GM21360 (cell line): Measurements from ENCODE around the gene KNCN.

Experiments used
- ATAC-seq: cut with Tn5 transposase; IDR thresholded peaks from one replicate; pipeline ENCODE4 v1.9.1; 2021; ENCODE audit warnings: mild to moderate bottlenecking, moderate library complexity; ENCODE audit not compliant: unreplicated experiment

The KNCN gene

DNA sequence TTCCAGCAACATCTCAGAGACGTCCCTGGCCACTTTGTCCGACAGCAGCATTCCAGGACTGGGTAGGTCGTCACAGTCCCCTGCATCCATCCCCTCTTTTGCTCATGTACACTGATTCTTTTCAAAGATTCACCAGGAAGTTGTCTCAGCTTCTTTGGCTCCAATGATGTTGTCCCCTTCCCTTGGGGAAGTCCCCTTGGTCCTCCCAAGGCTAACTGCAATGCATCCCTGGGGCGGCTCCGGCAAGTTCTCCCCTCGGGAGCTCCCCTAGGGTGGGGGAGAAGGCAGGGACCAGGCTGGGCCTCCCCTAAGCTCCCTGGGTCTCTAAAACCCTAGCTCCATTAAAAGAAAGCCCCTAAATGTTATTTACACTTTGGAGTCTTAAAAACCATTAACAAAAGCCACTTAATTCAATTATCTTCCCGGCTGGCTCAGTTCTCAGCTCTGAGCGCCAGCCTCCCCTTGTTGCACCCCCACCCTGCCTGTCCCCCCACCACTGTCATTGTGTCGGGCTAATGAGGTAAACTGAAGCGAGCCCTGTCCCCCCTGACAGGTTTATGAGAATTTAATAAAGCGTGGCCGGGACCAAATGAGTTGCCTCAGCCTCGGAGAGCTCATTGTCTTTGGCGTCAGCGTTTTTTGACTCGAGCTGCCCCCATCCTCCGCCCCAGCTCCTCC, 25.3 kb downstream of the KNCN start:
- no peak for ATAC-seq

DNA sequence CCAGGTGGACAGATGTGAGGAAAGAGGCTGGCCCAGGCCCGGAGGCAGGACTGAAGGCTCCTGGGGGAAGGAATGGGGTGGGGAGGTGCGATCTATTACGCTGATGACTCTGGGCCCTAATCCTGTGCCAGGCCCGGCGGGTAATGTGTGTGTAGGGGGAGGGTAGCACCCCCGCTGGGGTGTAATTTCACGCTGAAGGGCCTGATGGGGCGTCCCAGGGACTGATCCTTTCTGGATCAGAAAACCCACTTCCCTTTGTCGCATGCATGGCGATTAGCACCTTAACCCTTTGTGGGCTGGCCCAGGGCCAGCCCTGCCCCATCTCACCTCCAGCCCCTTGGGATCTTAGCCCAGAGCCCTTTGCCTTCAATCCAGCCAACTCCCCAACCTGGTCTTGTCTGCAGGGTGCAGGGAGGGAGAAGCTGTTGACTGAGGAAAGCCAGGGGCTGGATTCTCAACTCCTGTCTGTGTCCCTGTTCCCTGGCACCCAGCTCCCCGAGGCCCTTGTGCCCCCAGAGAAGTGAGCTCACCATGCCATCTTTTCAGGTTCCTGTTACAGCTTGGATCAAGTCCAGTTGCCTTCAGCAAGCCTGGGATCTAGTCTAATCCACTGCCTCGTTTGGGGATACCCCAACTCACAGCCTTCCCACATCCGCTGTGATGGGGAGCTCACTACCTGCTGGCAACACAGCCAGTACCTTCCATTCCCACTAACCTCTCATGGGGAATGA, 26.0 kb downstream of the KNCN start:
- ATAC-seq = no peak

DNA sequence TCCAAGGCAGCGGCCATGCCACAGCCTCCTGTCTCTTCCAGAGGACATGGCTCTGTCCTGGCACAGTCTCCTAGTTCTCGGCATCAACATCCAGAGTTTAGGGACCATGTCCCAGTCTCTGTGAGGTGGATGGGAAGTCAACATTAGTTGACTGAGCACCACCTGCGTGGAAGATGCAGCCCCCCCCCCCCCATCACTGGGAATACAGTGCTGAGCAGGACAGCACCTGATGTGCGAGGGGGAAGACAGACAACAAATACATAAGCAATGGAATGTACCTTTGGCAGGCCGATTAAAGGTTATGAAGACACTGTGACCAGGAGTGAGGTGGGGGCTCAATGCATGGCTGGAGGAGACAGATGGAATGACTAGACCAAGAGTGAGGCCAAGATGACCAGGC, 26.6 kb downstream of the KNCN start:
- ATAC-seq = no peak

DNA sequence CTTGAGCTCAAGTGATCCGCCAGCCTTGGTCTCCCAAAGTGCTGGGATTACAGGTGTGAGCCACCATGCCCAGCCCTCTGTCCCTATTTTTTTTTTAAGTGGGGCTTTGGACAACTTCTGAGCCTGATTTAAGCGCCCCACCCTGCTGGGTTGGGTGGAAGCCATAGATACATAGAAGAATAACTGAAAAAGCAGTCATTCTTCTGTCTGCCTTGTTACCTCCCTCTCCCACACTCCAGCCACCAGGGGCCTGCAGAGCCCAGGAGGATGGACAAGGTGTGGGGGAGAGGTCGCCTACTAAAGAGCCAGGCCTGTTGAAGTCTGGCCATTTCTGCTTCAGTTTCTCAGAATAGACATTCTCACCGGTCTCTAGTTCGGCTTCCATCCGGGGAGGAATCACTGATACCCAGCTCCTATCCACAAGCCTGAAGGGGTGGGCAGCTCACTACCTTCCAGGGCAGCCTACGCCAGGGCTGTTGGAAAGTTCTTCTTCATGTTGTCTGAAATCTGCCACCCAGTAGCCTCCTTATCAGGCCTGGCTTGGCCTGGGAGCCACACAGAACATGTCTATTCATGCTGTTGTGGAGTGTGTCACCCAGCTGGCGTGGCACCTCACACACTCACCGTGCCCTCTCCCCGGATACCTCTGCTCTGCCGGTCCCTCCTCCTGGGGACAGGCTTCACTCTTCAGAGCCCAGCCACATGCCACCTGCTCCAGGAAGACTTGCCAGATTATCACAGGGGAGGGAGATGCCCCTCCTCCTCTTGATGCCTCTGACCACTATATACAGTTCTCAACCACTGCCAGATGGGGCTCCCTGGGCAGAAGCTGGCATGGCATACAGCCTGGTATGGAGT, 27.7 kb downstream of the KNCN start:
- no peak for ATAC-seq

DNA sequence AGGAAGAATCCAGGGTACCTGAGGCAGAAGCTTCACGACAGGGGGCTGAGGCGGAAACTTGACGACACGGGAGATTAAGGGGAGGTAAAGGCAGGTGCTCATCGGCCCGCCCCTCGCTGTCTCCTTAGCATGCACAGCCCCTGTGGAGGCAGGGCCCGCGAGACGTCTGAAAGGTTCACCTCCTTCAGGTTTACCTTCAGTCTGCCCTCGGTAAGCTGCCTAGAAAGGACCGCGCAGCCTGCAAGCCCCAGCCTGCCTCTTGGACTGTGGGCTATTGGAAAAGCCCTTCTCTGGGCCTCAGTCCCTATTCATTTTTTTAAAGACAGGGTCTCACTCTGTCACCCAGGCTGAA, 28.5 kb downstream of the KNCN start:
- ATAC-seq = no peak

DNA sequence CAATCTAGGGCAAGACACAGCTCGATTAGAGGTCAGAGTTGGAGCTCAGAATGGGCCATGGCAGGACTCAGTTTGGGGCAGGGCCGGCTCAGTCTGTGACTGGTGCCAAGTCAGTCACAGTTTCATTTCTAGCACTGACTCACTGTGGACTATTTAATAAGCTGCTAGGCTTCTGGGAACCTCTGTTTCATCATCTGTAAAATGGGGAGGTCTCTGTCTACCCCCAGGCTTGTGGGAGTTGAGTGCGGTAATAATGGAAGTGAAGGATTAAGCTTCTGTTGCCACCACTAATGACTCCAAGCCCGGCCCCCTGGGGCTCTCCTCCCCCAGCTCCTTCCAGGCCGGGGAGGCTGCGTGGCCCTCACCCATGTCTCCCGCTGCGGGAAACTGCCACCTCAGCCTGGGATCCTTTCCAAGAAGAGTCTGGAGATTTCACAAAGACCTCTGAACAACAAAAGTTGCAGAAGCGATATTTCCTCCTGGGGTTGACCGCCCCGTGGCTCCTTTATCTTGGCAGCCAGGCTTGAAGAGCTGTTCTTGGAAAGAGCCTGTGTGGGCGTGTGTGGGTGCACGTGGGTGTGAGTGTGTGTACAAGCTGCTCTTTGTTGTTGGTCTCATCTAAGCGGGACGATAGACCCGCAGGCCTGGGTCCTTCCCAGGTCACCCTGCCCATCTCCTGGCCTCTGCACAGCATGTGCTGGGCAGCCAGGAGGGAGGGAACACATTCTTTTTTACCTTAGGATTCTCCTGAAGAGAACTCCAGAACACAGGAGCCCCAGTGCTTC, 29.1 kb downstream of the KNCN start:
- no peak for ATAC-seq

DNA sequence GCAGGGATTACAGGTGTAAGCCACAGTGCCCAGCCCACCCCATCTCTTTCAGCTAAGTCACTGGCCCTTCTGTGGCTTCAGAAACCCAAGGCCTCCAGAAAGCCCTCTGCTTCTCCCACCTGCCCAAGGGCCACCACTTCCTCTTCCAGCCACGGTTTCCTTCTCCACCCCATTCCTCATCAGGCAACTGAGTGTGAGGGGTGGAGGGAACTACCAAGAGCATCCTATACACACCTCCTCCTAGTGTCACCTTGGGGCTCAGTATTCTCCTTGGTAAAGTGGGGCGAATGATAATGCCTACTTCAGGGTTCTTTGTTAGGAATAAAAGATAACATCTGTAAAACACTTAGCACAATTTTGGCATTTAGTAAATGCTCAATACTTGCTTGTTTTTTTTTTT, 30.0 kb downstream of the KNCN start:
- ATAC-seq = no peak

DNA sequence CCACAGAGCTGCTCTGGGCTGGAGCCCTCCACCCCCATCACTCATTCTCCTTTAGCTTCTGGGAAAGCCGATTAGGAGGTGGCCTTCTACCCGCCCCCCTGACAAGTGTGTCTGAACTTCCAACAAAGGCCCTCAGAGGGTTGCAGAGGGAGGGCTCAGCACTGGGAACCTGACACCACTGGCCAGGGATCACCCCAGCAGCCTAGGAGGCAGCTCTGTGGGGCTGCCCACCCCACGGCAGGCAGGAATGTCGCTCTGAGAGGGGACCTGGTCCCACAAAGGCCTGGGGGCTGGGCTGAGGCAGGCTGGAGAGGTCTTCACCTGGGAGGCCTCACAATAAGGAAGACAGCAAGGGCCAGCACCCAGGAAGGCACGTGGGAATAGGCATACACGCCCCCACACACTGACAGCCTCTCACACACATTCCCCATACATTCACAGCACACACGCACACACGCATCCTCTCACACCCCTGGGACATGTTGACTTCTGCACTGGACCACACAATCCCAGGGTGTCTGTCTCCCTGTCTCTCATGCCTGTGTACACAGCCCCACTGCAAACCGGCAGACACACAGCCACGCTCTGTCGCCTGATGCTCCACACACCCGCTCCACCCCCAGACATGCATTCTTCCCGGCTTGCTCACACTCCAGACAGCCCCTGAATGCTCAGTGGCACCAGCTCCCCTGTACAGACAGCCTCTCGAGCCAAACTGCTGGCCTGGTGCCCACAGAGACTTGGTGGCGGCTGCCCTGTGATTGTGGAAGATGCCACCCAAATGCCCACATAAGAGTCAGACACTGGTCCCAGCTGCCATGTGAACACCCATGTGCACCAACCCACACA, 31.2 kb downstream of the KNCN start:
- ATAC-seq = no peak

DNA sequence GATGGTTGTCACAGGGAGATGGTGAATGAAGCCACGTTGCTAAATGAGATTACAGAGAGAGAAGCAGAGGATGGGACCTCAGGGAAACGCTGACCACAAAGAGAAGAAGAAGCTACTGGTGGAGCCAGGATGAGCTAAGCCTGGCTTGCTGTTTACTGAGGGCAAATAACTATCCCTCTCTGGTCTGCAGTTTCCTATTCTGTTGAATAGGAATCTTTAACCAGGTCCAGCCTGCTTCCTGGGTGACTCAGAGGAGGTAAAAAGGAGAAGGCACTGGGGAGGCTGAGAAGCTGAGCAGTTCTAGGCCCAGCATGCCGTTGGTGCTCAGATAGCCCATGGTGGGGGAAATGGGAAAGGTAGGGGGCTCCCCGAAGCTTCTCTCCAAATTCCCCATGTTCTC, 32.2 kb downstream of the KNCN start:
- ATAC-seq = no peak

DNA sequence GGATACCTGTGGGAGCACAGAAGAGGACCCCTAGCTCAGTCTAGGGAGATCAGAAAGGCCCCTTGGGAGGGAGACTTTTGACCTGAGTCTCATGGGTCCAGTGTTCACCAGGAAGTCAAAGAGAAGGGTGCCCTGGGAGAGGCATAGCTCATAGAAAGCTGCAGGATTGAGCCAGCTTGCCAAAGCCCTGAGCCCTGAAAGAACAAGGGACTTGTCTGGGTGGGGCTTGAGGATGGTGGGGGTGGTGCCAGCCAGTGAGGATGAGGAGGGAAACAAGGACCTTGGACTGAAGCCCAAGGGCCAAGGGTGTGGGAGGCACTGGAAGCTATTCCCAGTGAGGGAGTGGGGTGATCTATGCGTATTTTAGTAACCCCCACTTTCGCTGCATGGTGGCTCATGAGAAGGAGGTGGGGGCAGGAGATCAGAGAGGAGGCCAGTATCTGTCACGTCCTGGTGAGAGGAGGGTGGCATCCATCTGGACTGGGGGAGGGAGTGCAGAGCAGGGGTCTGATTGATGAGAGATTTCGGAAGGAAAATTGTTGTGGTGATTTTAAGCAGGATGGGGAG, 33.4 kb downstream of the KNCN start:
- no peak for ATAC-seq

DNA sequence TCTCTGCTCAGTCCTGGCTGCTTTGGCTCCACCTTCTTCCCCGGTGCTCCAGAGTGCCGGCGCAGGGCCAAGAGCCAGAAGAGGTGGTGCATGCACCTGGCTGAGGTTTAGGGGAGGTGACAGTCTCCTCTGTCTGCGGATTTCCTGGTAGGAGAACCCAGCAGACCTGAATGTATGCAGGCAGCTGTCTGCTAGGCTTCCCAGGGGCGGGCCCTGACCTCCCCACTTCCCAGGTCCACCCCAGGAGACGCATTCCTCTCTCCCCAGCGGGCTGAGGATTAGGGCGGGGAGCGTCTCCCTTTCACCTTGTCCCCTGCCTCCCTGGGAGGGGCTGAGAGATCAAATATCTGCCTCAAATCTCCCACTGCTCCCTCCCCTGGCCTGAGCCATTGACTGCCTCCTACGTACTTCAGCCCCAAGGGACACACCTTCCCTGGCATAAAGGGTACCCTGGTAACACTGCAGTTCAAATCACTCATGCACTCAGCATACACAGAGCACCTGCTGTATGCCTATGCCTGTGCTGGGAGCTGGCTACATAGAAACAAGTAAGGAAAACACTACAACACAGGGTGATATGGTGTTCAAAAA, 34.3 kb downstream of the KNCN start:
- no peak for ATAC-seq

DNA sequence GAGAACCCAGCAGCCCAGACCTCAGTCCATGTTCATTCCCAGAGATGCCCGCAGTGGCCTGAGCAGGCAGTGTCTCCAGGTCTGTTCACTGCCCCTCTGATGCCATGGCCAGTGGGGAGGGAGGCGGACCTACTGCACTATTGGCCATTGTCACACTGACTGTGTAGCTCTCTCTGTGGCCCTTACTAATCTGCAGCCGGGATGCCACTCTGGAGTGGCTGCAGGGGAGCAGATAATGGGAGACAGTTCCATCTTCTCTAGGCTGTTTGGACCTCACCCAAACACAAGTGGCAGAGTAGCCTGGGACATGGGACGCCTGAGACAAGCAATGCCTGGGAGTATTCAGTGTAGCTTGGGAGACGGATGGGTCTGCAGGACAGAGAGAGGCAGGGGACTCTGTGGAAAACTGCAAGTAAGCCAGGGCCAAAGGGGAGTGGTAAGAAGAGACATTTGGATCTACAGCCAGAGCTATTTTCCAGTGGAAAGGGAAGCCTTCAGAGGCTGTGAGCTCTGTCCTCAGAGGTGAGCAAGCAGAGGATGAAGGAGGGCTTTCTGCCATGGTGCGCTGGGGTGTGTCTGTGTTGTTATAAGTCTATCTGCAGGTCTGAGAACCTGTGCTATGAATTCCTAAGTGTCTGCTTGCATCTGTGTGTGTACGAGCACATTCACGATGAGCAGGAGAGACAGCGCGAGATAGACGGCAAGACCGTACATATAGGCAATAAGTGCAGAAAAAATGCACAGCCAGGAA, 35.1 kb downstream of the KNCN start:
- no peak for ATAC-seq

DNA sequence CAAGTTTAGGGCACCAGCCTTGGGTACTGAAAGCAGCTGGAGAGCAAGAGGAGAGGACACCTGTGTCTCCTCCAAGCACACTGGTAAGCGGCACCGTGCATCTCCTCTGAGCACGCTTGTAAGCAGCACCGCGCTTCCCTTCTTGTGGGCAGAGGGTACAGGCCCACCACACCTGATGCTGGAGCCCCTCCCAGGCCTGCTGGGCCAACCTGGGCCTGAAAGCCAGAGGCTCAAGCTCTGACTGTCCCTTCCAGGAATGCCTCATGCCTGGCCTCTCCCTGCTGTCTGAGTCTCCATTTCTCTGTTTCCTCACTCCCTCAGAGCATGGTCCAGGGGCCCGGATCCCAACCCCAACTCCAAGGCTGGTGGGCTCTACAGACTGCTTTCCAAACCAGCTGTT, 35.9 kb downstream of the KNCN start:
- no peak for ATAC-seq

DNA sequence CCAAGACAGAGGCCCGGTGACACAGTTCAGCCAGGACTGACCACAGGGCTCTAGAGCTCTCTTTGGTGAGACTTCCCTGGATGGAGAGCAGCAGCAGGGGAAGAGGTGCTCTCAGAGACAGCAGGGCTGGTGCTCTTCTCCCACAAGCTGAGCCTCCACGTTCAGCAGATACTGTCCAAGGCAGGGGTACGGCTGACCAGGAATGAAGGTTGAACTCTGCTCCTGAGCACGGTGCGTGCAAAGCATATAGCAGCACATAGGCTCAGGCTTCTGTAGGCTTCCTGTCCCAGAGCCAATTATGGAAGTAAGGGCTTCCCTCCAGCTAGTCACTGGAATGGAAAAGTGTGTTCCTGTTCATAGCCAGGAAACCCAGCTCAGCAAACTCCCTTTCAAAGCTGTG, 37.9 kb downstream of the KNCN start:
- no peak for ATAC-seq

DNA sequence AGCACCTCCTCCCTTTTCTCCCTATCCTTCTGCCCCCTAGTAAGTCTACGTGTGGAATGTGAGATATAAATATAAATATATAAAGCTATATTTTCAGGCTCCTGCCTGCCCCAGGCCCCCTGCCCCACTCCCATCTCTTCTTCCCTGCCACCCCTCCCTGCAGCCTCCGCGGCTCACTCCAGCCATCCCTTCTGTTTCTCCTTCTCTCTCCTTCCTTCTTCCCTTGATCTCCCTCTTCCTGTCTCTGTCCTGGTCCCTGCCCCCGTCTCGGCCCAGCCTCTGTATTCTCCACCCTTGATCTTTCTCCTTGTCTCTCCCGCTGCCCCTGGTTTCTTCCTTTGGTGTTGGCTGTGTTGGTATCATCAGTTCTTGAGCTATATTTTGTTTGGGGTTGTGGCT, 38.7 kb downstream of the KNCN start:
- ATAC-seq = no peak

DNA sequence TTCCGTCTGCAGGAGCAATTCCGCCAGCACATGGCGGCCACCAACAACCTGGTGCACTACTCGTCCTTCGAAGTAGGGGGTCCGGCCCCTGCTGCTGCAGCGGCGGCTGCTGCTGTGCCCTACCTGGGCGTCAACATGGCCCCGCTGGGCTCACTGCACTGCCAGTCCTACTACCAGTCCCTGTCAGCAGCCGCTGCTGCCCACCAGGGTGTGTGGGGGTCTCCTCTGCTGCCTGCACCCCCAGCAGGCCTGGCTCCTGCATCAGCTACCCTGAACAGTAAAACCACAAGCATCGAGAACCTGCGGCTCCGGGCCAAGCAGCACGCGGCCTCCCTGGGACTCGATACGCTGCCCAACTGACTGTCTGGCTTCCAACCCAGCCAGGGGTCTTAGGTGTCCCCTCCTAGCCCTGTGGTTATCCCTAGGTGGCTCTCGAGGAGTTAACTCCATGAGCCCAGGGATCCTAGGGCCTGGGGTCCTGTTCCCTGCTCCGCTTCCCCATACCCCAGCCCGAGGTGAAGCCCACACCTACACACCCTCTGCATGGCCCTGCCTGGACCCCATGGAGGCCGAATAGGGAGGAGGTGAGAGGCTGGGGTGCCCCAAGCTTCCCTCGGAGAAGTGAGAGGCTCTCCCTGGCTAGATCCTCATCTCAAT, 39.2 kb downstream of the KNCN start:
- ATAC-seq = no peak

DNA sequence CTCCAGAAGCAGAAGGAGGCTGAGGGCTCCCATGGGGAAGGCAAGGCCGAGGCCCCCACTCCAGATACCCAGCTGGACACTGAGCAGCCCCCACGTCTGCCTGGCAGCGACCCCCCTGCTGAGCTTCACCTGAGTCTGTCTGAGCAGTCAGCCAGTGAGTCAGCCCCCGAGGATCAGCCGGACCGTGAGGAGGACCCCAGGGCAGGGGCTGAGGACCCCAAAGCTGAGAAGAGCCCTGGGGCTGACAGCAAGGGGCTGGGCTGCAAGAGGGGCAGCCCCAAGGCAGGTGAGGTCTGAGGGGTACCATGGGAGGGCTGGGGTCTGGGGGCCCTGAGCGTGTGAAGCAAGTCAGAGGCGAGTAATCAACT, 40.5 kb downstream of the KNCN start:
- no peak for ATAC-seq

DNA sequence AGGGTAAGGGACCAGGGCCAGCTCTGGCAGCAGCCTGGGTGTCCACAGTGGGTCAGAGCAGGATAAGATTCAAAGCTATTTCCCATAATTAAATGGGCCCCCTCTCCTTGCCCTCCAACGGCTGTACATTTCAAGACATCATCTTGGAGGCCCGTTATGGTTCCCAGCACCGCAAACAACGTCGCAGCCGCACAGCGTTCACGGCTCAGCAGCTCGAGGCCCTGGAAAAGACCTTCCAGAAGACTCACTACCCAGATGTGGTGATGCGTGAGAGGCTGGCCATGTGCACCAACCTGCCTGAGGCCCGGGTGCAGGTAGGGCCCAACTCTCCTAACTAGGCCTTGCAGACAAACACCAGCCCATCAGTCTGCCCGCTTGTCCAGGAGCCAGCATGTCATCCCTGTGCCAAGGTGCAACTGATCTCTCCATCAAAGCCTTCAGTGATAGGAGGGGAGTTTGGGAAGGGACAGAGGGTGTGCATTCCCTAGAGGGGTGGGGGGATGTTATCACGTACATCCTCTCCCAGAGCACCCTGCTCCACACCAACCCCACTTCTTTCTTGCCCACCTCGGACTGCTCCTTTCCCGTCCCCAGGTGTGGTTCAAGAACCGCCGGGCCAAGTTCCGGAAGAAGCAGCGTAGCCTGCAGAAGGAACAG, 41.0 kb downstream of the KNCN start:
- ATAC-seq = no peak
